Measurements from ENCODE around the gene SPTBN5. TPM values are rescaled to one million over a fixed set of nuclear protein-coding genes. Genes with fewer than 3 reads are reported as not detected.

The SPTBN5 gene
- 1 to 10 TPM; 4.1 to 6.0 (median 5.2) TPM for total RNA-seq
- 1.6 TPM for total RNA-seq (2013)

DNA sequence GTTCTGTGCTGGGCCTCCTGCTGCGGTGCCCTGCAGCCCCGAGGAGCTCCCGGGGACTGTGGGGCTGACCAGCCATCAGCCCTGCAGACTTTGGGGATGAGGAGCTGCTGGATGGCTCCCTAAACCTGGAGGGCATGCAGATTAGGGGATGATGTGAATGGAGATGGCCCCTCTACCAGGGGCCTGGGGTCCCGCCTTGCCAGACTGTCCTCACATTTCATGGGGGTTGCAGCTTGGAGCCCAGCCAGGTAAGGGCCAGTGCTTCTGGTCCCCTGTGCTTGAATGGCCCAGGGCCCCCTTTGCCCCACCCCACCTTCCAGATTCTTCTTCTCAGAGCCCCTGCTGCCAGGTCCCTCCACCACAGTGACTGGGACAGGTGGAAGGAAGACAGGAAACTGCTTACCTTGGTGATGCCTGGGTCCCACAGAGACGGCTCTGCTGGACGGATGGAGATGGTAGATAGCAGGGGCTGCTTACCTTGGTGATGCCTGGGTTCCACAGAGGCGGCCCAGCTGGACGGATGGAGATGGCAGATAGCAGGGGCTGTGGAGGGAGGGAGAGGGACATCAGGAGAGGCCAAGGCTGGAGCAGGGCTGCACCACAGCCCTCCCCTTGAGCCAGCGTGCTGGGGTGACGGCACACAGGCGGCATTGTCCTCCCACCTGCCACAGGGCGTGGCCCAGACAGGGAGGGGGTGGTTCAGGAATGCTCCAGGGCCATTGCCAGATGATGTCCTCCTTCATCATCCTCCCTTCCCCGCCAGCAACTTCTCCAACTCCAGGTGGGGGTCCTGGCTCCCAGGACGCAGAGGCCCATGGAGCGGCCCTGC is at the start of gene SPTBN5:
Gene SPTBN5 (minus strand): TSS at position 632 of the 829 bp plus-strand sequence. CDS start 556 bp downstream, at position 76.
- no peaks in the 10 kb centered on the region for H3K36me3 Mint-ChIP-seq
- no peaks in the 10 kb centered on the region for H3K27me3 Mint-ChIP-seq (ENCODE audit: low read depth in 2 of 2)
- peaks cover 55% of the 10 kb centered on the region for H3K4me1 ChIP-seq (ENCODE audit: control insufficient read depth, insufficient read depth, low read length)
- peaks cover 17 to 50% of the 10 kb centered on the region in 2 donors for H3K4me1 Mint-ChIP-seq
- no peaks in the 10 kb centered on the region for H3K9me3 ChIP-seq (ENCODE audit: control insufficient read depth, insufficient read depth, low read length)
- H3K27me3 ChIP-seq (ENCODE audit: control insufficient read depth, insufficient read depth, low read length) = no peaks in the 10 kb centered on the region
- peak within 1 kb of the TSS; percentile 25 for H3K4me3 ChIP-seq (ENCODE audit: low read length)
- H3K27ac Mint-ChIP-seq = peak within 1 kb of the TSS; percentile 97
- no peaks in the 10 kb centered on the region for H3K9me3 Mint-ChIP-seq
- TF ChIP-seq CTCF (IDR thresholded peaks at IDR 0.05) = no peak
- H3K27ac ChIP-seq (ENCODE audit: low read length) = peak within 1 kb of the TSS; percentile 91
- peak within 1 kb of the TSS; percentile 83 for H3K4me3 Mint-ChIP-seq
- DNase-seq = peak in 1 of 2 donors; percentile 29
- WGBS (ENCODE audit: insufficient coverage) = 93% methylated on average over 15 of the region's 15 CpGs
- no peak for ATAC-seq
- intact Hi-C loops (cut with micrococcal nuclease) = loop anchor here (2.0 kb wide), 1 partner anchor 43 kb away; no protein-coding TSS in a partner anchor
- no peaks in the 10 kb centered on the region for H3K36me3 ChIP-seq (ENCODE audit: control insufficient read depth, insufficient read depth, low read length)

DNA sequence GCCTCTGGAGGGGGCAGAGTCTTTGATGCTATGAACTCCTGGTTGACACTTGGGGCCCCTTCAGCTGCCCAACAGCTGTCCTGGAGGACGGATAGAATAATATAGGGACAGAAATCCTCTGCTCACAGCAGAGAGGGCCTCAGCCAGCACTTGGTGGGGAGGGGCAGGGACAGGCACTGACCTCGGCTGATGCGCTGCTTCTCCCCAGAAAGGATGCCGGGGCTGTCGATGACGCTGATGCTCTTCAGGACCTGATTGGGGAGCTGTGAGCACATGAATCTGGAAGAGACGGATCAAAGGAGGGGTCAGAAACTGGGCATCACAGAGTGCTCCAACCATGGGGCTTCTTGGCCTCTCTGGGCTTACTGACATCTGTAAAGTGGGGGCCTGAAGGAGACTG is 49.0 kb upstream of the SPTBN5 start:
- WGBS (ENCODE audit: insufficient coverage) = 91% methylated on average over 7 of the region's 7 CpGs
- DNase-seq (no peak), ATAC-seq (no peak)
- no peak overlapping the region for H3K27ac ChIP-seq (ENCODE audit: low read length)
- no peaks in the 10 kb centered on the region for H3K36me3 Mint-ChIP-seq
- intact Hi-C loops (cut with micrococcal nuclease) = no loop called here
- no peak overlapping the region for H3K4me3 ChIP-seq (ENCODE audit: low read length)
- no peaks in the 10 kb centered on the region for H3K9me3 ChIP-seq (ENCODE audit: control insufficient read depth, insufficient read depth, low read length)
- H3K27ac Mint-ChIP-seq = peak overlapping the region in 1 of 2 donors; percentile 67
- peaks cover 2 to 12% of the 10 kb centered on the region in 2 donors for H3K4me1 Mint-ChIP-seq
- TF ChIP-seq CTCF (IDR thresholded peaks at IDR 0.05) = no peak
- H3K27me3 Mint-ChIP-seq (ENCODE audit: low read depth in 2 of 2) = no peaks in the 10 kb centered on the region
- H3K27me3 ChIP-seq (ENCODE audit: control insufficient read depth, insufficient read depth, low read length) = no peaks in the 10 kb centered on the region
- no peaks in the 10 kb centered on the region for H3K9me3 Mint-ChIP-seq
- H3K4me1 ChIP-seq (ENCODE audit: control insufficient read depth, insufficient read depth, low read length) = peaks cover 5% of the 10 kb centered on the region
- H3K36me3 ChIP-seq (ENCODE audit: control insufficient read depth, insufficient read depth, low read length) = peaks cover 5% of the 10 kb centered on the region
- no peak overlapping the region for H3K4me3 Mint-ChIP-seq

DNA sequence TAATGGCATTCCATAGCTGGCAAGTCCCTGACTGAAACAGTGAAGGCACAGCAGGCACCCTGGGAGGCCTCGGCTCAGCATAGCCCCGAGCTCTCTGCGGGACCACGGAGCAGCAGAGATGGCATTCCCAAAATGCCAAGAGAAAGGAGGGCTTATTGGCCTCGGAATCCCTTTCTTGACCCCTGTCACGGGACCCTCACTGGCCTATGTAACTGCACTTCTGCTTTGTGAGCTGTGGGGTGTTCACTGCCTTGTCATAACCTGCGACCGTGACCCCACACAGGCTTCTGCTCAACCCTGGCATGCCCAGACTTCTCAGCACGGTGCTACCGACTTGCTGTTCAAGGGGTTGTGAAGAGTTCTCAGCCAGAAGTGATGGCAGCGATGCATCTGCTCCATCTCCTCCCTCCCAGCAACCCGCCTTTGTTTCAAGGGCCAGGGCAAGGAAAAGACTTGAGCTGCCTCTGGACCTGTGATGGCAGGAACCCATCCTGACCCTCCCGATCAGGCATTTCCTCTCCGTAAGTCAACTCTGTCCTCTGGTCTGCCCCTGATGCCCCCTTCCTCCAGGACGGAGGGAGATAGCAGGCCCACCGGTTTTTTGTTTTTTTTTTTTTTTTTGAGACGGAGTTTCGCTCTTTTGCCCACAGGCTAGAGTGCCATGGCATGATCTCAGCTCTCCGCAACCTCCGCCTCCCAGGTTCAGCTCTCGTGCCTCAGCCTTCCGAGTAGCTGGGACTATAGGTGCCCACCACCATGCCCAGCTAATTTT is 48.0 kb upstream of the SPTBN5 start:
- intact Hi-C loops (cut with micrococcal nuclease) = no loop called here
- DNase-seq (no peak), ATAC-seq (no peak)
- H3K9me3 ChIP-seq (ENCODE audit: control insufficient read depth, insufficient read depth, low read length) = no peaks in the 10 kb centered on the region
- Mint-ChIP-seq H3K27me3 (ENCODE audit: low read depth in 2 of 2) (no peaks in the 10 kb centered on the region), H3K4me1 (peaks cover 13 to 23% of the 10 kb centered on the region in 2 donors), H3K36me3 (no peaks in the 10 kb centered on the region), H3K9me3 (no peaks in the 10 kb centered on the region), H3K27ac (peak overlapping the region in 1 of 2 donors; percentile 67), H3K4me3 (no peak overlapping the region)
- no peak for TF ChIP-seq CTCF (IDR thresholded peaks at IDR 0.05)
- 94% methylated on average over 22 of the region's 22 CpGs for whole genome bisulfite sequencing (ENCODE audit: insufficient coverage)
- peaks cover 15% of the 10 kb centered on the region for H3K4me1 ChIP-seq (ENCODE audit: control insufficient read depth, insufficient read depth, low read length)
- H3K27me3 ChIP-seq (ENCODE audit: control insufficient read depth, insufficient read depth, low read length) = no peaks in the 10 kb centered on the region
- H3K27ac ChIP-seq (ENCODE audit: low read length) = no peak overlapping the region
- peaks cover 5% of the 10 kb centered on the region for H3K36me3 ChIP-seq (ENCODE audit: control insufficient read depth, insufficient read depth, low read length)
- no peak overlapping the region for H3K4me3 ChIP-seq (ENCODE audit: low read length)
